ENCODE measurements around the gene GRK2. TPM values are rescaled to one million over a fixed set of nuclear protein-coding genes. Genes with fewer than 3 reads are reported as not detected.

The GRK2 gene
- total RNA-seq, 1 experiment from 2014 or later: 51.5 TPM

DNA sequence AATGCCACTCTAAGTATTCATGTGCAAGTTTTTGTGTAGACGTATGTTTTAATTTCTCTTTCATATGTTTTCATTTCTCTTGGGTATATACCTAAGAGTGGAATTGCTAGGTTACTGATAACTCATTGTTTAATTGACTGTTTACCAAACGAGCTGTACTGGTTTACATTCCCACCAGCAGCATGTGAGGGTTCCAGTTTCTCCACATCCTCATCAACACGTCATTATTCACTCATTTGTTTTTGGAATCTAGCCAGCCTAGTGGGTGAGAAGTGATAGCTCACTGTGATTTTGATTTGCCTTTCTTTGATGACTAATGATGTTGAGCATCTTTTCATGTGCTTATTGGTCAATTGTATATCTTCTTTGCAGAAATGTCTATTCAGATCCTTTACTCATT lies 26.8 kb downstream of the GRK2 start:
- DNase-seq (ENCODE audit: low read depth): peak; percentile 75

DNA sequence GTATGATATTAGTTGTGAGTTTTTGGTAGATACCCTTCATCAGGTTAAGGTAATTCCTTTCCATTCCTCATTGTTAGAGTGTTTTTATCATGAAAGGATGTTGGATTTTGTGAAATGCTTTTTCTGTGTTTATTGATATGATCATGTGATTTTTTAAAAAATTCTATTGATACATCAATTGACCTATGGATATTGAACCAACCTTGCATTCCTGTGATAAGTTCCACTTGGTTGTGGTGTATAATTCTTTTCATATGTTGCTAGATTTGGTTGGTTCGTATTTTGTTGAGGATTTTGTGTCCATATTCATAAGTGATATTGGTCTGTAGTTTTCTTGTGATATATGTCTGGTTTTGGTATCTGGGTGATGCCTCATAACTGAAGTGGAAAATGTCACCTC lies 29.6 kb downstream of the GRK2 start:
- no peak for DNase-seq (ENCODE audit: low read depth)

DNA sequence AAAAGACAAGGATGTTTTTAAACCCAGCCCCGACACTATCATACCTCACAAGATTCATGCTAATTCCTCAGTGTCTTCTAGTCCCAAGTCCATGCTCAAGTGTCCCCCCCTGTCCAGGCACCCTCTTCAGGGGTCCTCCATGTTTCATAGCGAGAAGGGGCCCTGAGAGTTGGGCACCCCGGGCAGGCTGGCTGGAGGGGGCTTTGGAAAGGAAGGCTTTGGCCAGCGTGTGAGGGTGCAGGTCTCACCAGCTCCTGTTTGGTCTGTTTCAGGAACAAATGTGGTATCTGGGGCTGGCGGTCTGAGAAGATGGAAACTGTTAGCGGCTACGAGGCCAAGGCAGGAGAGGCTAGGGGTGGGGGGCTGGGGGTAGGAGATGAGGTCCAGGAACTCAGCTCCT lies 32.5 kb downstream of the GRK2 start:
- no peak for DNase-seq (ENCODE audit: low read depth)

DNA sequence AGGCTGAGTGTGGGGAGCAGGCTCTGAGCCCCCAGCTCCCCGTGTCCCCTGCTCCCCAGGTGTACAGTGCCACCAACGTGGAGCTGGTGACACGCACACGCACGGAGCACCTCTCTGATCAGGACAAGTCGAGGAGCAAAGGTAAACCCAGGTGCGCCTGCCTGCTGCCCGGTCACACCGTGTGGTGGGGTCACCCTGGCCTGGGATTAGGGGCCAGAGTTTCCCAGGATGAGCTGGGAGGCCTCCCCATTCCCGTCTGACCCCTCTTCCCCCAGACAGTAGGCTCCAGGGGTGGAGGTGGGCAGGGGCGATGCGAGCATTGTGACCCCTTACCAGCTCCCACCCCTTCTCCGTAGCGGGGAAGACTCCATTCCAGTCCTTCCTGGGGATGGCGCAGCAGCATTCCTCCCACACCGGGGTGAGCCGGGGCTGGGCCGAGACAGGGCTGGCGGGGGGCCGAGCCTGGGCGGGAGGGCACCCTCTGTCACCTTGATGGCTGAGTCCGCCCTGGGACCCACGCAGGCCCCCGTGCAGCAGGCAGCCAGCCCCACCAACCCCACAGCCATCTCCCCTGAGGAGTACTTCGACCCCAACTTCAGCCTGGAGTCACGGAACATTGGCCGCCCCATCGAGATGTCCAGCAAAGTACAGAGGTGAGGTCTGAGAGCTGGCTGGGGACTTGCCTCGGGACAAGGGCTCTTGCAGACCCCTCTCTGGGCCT lies 33.4 kb downstream of the GRK2 start:
- DNase-seq (ENCODE audit: low read depth): no peak

DNA sequence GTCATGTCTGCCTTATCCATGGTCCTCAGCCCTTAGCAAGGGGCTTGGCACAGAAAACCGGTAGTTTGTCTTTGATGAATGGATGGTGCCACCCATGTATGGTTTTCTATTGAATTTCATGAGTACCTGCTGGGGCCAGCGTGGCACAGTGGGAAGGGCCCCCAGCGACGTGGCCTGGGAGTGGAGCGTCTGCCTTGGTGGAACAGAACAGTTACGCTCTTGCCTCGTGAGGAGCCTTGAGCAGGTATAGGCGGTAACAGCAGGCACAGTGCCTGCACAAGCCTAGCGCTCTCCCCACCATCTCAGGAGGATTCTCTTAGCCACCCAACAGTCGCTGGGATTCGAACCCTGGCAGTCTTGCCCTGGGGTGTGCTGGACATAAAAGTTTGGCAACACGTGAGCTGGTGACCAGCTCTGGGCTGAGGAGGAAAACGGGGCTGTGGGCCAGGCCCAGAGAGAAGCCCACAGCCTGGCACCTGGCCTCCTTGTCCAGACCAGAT lies 34.0 kb downstream of the GRK2 start:
- no peak for DNase-seq (ENCODE audit: low read depth)

DNA sequence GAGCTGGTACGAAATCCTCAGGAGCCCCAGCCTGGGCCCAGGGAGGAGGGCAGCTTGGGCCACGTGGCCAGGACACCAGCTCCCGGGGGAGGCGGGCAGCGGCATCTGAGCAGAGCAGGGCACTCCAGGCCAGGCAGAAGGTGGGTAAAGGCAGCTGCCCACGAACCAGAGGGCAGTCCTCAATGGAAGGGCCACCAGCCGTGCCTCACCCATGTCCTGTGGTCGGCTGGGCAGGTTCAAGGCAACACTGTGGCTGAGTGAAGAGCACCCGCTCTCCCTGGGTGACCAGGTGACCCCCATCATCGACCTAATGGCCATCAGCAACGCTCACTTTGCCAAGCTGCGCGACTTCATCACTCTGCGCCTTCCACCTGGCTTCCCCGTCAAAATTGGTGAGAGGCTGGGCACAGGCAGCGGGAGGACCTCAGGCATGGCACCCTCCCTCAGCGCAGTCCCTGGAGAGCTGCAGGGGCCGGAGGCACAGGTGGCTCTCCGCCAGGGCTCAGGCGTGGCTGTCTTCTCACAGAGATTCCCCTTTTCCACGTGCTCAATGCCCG lies 34.6 kb downstream of the GRK2 start:
- DNase-seq (ENCODE audit: low read depth): no peak

DNA sequence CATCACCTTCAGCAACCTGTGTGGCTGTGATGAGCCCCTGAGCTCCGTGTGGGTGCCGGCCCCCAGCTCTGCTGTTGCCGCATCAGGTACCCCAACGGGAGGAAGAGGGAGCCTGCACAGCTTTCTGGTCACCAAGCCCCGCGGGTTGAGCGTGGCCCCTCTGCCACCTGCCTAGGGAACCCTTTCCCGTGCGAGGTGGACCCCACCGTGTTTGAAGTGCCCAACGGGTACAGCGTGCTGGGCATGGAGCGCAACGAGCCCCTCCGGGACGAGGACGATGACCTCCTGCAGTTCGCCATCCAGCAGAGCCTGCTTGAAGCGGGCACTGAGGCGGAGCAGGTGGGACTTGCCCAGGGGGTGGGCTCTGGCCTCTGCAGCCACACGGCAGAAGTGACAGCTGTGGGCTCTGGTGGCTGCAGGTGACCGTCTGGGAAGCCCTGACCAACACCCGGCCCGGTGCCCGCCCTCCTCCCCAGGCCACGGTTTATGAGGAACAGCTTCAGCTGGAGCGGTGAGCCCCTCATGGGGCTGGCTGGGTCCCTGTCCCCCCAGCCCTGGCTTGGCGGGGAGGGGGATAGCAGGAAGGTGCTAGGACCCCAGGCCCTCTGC lies 35.1 kb downstream of the GRK2 start:
- DNase-seq (ENCODE audit: low read depth): no peak

DNA sequence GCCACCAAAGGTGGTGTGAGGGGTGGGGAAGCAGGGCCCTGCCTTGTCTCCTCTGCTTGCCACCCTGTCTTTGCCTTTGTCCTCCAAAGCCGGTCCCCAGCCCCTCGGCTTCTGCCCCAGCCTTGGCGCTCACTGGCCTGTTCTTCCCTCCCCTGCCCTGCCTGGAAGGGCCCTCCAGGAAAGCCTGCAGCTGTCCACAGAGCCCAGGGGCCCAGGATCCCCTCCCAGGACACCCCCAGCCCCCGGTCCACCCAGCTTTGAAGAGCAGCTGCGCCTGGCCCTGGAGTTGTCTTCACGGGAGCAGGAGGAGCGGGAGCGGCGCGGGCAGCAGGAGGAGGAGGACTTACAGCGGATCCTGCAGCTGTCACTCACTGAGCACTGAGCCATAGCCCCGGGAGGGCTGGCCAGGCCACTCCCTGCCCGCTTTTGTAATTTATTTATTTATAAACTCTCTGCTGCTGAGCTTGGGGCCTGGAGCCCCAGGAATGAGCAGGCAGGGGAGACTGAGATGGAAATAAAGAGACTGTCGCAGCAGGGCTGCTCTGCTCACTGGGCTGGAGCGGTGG lies 35.8 kb downstream of the GRK2 start:
- DNase-seq (ENCODE audit: low read depth): no peak

DNA sequence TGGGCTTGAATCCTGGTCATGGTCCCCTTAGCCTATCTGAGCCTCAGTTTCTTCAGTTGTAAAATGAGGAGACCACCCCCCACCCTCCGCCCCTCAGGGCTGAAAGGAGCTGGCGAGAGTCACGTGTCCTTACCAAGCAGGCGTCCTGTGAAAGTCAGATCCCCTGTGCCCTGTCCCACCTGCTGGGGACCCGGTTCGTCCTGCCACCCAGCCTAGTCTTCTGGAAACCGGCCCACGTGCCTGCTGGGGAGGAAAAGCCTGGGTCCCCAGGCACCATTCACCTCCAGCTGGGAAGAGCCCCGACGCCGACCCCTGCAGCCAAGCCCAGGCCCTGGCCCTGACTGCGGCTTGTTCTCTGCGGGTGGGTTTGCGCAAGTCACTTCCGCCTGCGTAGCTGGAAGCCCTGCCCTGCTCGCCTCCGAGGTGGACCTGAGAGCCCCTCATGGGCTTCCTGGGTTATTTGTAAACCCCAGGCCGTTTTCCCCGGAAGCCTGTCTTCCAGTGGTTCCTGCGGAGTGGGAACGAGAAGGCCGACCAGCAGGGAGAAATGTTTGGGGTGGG lies 36.4 kb downstream of the GRK2 start:
- DNase-seq (ENCODE audit: low read depth): no peak

DNA sequence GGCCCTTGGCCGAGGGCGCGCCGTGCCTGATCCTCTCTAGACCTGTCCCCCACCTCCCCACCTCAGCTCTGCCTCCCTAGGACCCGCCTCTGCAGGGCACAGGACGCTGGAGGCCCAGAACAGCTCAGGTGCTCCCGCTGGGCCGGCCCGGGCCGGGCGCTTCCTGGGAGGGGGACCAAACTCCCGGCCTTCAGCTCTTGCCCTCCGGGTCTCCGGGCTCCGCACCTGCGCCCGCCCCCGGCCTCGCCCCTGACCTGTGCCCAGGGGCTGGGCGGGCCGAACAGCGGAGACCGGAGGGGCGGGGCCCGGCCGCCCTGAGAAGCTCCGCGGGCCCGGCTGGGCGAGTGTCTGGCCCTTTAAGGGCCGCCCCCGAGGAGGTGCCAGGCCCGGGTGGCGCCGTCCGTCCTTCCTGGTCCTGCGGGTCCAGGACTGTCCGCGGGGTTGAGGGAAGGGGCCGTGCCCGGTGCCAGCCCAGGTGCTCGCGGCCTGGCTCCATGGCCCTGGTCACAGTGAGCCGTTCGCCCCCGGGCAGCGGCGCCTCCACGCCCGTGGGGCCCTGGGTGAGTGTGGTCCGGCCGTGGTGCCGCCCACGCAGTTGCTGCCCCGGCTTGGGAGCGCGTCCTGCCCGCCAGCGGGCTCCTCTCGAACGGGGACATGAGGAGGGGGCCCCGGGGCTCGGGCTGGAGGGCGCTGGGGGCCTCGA lies 37.0 kb downstream of the GRK2 start, which contains the start of gene SSH3:
Gene SSH3 (plus strand): TSS at position 399 of the 703 bp plus-strand sequence. CDS start 96 bp downstream, at position 495.
- DNase-seq (ENCODE audit: low read depth): peak; percentile 55

DNA sequence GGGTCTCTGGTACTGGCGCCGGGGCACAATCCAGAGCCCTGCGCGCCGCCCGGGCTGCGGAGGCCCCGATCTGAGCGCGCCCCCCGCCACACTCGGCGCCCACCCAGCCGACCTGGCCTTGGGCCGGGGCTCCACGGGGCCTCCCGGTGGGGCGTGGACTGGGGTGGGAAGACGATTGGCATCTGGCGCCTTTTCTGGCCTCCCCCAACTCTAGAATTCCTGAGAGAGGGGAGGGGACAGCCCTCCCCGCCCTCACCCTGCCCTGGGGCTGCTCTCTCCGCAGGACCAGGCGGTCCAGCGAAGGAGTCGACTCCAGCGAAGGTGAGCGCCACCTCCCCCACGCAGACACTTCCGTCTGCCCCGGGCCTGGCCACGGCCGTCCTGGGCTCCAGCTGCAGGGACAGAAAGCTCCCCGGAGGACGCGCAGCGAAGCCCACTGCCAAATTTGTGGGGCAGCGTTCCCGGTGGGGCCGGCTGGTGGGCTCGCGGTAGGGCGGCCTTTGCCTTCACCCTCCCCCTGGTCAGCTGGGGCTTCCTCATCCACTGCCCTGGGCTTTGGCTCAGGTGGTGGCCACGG lies 37.6 kb downstream of the GRK2 start:
- no peak for DNase-seq (ENCODE audit: low read depth)

DNA sequence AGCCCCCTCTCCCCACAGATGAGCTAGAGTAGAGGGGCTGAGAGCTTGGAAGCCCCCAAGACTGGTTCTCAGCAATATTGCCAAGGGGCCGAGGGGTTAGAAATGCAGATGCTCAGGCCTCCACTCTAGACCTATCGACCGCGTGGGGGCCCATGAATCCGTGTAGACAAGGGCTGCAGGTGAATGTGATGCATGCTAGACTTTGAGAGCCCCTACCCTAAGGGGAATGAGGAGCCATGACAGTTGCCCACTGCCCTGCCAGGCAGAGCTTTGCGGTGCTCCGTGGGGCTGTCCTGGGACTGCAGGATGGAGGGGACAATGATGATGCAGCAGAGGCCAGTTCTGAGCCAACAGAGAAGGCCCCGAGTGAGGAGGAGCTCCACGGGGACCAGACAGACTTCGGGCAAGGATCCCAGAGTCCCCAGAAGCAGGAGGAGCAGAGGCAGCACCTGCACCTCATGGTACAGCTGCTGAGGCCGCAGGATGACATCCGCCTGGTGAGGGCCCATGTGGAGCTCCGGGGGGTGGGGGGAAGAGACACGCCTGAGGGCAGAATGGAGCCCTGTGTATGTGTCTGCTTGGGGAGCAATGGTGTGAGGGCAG lies 38.3 kb downstream of the GRK2 start:
- DNase-seq (ENCODE audit: low read depth): no peak

DNA sequence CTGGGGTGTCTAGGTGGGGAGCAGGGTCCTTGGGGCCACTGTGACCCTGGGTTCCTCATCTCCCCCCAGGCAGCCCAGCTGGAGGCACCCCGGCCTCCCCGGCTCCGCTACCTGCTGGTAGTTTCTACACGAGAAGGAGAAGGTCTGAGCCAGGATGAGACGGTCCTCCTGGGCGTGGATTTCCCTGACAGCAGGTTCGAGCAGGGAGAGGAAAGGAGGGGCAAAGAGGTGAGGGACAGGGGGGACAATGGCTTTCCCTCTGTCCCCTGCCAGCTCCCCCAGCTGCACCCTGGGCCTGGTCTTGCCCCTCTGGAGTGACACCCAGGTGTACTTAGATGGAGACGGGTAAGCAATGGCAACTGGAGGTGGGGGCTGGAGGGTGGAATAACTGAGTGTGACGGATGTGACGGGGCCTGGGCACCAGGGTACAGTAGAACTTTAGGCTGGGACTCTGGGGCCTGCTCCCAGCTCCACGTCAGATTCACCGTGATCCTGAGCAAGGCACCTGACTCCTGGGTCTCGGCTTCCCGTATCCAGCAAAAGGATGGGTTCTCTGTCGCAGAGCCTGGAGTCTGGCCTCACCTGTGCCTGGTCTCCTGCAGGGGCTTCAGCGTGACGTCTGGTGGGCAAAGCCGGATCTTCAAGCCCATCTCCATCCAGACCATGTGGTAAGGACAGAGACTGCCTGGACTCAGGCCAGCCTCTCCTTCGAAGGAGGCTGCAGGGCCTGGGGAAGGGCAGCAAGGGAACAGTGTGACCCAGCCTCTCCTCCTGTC lies 40.7 kb downstream of the GRK2 start:
- DNase-seq (ENCODE audit: low read depth): no peak

DNA sequence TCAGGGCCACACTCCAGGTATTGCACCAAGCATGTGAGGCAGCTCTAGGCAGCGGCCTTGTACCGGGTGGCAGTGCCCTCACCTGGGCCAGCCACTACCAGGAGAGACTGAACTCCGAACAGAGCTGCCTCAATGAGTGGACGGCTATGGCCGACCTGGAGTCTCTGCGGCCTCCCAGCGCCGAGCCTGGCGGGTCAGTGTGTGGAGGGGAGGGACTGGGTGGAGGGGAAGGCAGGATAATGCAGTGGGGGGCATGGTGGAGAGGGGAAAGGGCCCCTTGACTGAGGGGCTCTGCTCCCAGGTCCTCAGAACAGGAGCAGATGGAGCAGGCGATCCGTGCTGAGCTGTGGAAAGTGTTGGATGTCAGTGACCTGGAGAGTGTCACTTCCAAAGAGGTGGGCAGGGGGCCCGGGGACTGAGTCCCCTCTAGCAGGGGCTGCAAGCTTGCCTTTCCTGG lies 41.3 kb downstream of the GRK2 start:
- DNase-seq (ENCODE audit: low read depth): no peak

DNA sequence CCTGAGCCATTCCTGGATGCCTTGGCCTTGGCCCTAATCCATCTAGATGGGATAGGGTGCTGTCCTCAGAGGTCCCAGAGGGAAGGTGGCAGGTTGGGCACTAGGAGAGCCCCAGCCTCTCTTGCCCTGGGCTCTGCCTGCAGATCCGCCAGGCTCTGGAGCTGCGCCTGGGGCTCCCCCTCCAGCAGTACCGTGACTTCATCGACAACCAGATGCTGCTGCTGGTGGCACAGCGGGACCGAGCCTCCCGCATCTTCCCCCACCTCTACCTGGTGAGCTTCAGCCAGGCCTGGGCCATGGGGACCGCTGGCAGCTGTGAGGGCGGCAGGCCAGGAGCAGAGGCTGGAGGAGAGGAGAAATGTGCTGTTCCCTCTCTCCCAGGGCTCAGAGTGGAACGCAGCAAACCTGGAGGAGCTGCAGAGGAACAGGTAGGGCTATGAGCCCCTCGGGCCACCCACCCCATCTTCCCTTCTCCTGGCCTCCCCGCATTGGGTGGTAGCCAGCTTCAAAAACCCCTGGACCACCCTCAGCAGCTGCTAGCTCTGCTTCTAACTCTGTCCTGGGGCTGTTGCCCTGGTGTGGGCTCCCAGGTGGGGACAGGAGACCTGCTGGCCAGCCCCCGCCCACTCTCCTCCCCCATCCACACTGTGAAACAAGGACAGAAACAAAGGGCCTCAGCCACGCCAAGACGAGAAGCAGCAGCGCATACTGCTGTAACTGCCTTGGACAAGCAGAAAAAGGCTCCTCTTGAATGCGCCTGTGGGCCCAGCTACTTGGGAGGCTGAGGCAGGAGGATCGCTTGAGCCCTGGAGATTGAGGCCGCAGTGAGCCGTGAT lies 42.0 kb downstream of the GRK2 start:
- DNase-seq (ENCODE audit: low read depth): no peak

DNA sequence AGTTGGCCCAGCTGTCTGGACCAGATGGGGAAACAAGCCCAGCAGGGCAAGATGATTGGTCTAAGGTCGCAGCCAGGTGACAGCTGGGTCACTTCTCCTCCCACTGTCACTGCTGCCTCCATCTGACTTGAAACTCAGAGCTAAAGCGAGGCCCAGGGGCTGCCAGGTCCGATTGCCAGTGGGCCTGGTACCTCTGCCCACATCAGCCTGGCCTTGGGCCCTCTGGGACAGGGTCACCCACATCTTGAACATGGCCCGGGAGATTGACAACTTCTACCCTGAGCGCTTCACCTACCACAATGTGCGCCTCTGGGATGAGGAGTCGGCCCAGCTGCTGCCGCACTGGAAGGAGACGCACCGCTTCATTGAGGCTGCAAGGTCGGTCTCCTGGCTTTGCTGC lies 42.9 kb downstream of the GRK2 start:
- no peak for DNase-seq (ENCODE audit: low read depth)

DNA sequence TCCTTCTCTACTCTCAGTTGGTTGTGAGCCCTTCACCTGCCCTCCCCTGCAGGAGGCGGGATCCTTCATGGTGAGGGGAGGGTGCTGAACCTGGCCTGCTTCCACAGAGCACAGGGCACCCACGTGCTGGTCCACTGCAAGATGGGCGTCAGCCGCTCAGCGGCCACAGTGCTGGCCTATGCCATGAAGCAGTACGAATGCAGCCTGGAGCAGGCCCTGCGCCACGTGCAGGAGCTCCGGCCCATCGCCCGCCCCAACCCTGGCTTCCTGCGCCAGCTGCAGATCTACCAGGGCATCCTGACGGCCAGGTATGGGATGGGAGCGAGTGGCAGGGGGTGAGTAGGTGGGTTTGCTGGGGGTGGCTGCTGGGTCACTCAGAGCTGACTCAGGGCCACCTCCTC lies 43.4 kb downstream of the GRK2 start:
- DNase-seq (ENCODE audit: low read depth): no peak

DNA sequence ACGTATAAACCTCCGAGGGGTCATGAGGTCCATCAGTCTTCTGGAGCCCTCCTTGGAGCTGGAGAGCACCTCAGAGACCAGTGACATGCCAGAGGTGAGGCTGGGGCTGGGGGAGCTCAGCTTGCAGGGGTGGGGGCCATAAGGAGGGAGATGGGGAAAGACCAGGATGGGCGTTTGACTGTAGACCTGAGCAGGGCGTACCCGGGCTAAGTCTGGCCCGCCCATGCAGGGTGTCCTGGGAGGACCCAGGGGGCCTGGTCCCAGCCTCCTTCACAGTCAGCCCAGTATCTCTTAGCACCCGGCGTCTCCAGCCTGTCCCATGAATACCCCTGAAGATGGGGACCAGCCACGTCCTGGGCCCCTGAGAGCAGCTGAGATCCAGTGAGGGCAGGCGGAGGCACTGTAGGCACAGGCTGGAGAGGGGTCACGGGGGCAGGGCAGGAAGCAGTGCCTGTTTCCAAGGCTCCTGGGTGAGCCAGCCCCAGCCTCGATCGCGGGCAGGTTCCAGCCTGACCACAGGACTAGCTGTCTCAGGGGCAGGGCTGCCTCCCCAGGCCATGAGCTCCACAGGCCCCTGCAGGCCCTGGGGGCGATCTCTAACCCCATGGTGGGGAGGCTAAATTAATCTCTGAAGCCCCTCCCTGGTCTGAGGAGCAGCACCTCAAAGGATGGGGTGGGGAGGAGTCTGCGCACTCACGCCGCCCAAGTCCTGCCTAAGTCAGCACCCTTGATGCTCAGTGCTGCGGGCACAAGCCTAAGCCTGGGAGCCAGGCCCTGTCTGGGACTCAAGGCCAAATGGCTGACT lies 44.2 kb downstream of the GRK2 start:
- DNase-seq (ENCODE audit: low read depth): no peak

Data from HT1080 (cell line).